Measurements from ENCODE around the gene KIAA0319L.
"Not testable (repeated sequence)": the region's sequence is repeated elsewhere in the genome, so short reads cannot be mapped to it uniquely, and the experiment has no call there.

KIAA0319L gene

GRCh38 chr1:35577071-35577998 is 20.1 kb upstream of the KIAA0319L start:
- peak; percentile 80 for DNase-seq (ENCODE audit: insufficient read length)
- peak; percentile 86 for FAIRE-seq
- no peak for TF ChIP-seq POLR2AphosphoS5 (IDR thresholded peaks at IDR 0.05; ENCODE audit: low read depth, low read length)
- TF ChIP-seq TAF1 (IDR thresholded peaks at IDR 0.05; ENCODE audit: borderline replicate concordance, low read depth, low read length) = peak; percentile 58; the same call in 1 of the 2 replicates
- TF ChIP-seq POLR2A (IDR thresholded peaks at IDR 0.05; ENCODE audit: low read depth, low read length) = peak; percentile 69

DNA sequence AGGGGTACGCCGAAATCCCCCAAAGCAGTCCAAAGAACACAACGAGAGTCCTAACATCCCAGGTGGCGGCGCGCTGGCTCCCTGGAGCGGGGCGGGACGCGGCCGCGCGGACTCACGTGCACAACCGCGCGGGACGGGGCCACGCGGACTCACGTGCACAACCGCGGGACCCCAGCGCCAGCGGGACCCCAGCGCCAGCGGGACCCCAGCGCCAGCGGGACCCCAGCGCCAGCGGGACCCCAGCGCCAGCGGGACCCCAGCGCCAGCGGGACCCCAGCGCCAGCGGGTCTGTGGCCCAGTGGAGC is 19.5 kb upstream of the KIAA0319L start:
- FAIRE-seq; DNase-seq (ENCODE audit: insufficient read length): not testable (repeated sequence)

DNA sequence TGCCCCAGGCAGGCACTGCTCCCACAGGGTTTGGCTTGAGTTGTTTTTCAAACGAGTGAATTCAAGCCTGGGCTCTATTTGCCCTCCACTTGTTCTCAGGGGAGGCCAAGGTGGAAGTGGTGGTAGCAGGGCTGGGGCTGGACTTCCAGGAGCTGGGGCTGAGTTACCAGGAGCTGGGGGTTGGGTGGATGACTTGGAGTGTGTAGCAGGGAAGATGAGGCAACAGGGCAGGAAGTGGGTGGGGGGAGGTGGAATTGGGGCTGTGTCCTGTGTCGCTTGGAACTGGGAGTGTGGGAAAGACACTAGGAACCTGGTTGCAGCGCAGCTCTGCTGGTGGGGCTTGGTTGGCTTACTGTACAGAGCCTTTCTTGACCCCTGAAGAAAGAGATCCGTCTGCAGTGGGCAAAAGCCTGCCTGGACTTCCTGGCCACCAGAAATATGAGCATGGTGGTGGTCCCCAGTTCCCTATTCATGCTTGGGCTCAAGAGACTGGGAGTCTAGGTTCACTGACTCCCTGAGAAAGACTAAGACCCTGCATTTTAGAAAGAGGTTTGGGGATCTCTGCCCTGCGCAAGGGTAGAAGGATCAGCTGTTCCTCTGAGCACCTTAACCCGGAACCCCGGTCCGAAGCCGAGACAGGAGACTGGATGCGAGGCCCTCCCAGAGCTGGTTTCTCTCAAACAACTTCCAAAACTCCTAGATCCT is 19.0 kb upstream of the KIAA0319L start:
- FAIRE-seq = no peak
- no peak for TF ChIP-seq TAF1 (IDR thresholded peaks at IDR 0.05; ENCODE audit: borderline replicate concordance, low read depth, low read length)
- no peak for TF ChIP-seq POLR2A (IDR thresholded peaks at IDR 0.05; ENCODE audit: low read depth, low read length)
- TF ChIP-seq POLR2AphosphoS5 (IDR thresholded peaks at IDR 0.05; ENCODE audit: low read depth, low read length) = no peak

DNA sequence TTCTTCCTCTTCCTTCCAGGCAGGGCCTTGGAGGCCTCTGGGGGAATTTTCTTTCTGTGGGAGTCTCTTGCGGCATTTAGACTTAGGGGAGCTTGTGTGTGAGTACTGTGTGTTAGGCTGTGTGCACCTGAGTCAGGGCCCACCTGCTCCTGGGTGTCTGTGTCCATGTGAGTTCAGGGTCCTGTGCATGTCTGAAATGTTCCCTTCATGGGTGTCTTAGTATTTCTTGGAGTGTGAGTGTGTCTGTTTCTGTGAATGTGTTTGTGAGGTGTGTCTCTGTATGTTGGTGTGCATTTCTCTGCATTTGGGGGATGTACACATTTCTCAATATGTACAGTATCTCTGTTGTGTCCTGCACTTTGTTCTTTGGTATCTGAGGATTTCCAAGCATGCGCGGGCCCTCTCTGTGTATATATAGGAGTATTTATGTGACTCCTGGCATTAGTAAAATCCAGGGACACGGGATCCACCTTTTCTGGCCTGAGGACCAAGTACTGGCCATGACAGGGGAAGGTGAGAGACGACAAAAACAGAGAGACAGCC is 18.3 kb upstream of the KIAA0319L start:
- FAIRE-seq (no peak), DNase-seq (ENCODE audit: insufficient read length) (no peak)
- TF ChIP-seq POLR2A (IDR thresholded peaks at IDR 0.05; ENCODE audit: low read depth, low read length) (no peak), POLR2AphosphoS5 (IDR thresholded peaks at IDR 0.05; ENCODE audit: low read depth, low read length) (no peak)

More for the DNA sequence above, 19.0 kb upstream of the KIAA0319L start:
- no peak for DNase-seq (ENCODE audit: insufficient read length)

DNA sequence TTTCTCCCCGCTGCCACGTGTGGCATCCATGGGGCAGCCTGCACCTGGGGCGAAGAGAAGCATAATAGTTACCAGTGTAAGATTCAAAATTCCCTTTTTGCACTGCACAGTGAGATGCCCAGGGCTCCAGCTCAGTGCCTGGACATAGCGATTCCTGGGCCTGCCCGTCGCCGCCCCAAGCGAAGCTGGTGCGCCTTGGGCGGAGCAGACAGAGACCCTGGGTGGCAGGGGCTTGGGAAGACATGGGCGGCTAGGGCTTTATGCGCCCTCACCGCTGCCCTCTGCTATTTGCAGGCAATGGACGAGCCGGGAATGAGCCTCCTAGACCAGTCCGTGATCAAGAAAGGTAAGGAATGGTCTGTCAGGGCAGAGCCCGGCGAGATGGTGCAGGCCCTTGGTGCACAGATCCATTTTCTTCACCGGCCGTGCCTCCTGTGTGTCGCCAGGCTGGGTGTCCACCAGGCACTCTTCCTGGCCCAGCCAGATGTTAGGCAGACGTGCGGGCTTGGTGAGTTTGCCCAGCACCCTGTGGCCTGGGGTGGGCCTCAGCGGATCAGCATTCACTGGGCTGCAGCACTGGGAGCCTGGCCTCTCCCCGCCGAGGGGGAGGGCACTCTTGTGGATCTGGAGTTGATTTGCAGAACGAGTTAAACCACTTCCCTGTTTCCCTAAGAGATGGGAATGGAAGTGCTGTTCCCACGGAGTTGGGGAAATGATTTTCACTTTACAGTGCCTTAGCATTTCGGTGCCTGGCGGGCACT is 17.6 kb upstream of the KIAA0319L start:
- FAIRE-seq (no peak), DNase-seq (ENCODE audit: insufficient read length) (no peak)
- TF ChIP-seq POLR2A (IDR thresholded peaks at IDR 0.05; ENCODE audit: low read depth, low read length) (no peak), POLR2AphosphoS5 (IDR thresholded peaks at IDR 0.05; ENCODE audit: low read depth, low read length) (no peak), TAF1 (IDR thresholded peaks at IDR 0.05; ENCODE audit: borderline replicate concordance, low read depth, low read length) (no peak)

- TF ChIP-seq TAF1 (IDR thresholded peaks at IDR 0.05; ENCODE audit: borderline replicate concordance, low read depth, low read length) (no peak), POLR2A (IDR thresholded peaks at IDR 0.05; ENCODE audit: low read depth, low read length) (no peak), POLR2AphosphoS5 (IDR thresholded peaks at IDR 0.05; ENCODE audit: low read depth, low read length) (no peak)
- DNase-seq (ENCODE audit: insufficient read length) (no peak), FAIRE-seq (no peak)
Measured at GRCh38 chr1:35574125-35574654, 17.0 kb upstream of the KIAA0319L start.

GRCh38 chr1:35573198-35574124 is 16.3 kb upstream of the KIAA0319L start, which contains the start of gene TFAP2E:
Gene TFAP2E (plus strand): TSS chr1:35573314. CDS start chr1:35573578, 264 bp downstream.
- TF ChIP-seq POLR2A (IDR thresholded peaks at IDR 0.05; ENCODE audit: low read depth, low read length) (no peak), TAF1 (IDR thresholded peaks at IDR 0.05; ENCODE audit: borderline replicate concordance, low read depth, low read length) (no peak), POLR2AphosphoS5 (IDR thresholded peaks at IDR 0.05; ENCODE audit: low read depth, low read length) (no peak)
- no peak for DNase-seq (ENCODE audit: insufficient read length)
- no peak for FAIRE-seq

DNA sequence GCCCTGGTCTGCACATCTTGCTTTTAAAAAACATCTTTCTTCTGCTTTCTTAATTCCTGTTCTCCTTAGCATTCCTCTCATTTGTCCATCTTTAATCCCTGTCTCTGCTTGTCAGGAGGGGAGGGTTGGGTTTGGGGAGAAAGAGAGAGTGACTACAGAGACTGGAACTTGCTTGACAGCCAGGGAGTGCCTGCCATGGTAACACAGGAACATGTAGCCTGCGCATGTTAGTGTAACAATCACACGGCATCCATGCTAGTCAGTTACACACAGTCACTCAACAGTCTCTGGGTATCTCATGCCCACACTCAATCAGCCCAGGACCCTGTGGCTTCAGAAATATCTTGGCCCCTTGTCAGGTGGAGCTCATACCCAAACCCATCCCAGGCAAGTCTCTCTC is 15.1 kb upstream of the KIAA0319L start:
- FAIRE-seq (no peak), DNase-seq (ENCODE audit: insufficient read length) (no peak)
- TF ChIP-seq POLR2AphosphoS5 (IDR thresholded peaks at IDR 0.05; ENCODE audit: low read depth, low read length) = no peak
- TF ChIP-seq TAF1 (IDR thresholded peaks at IDR 0.05; ENCODE audit: borderline replicate concordance, low read depth, low read length) = no peak
- TF ChIP-seq POLR2A (IDR thresholded peaks at IDR 0.05; ENCODE audit: low read depth, low read length) = no peak

DNA sequence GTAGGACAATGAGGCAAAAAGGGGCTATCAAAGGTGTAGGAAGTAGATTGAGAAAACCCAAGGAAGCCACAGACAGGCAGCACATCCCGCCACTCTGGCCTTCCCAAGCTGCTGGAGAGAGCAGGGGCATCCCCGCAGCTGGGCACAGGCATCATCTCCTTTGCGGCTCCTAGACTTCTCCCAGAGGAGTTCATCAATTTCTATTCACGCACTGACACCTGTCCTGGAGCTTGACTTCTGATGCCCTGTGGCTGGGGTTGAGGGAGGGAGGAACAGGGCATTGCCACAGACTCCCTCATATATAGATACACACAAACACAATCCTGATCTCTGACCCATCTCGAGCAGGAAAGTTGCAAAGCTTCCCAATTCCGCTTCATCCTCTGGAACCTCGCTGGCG is 14.1 kb upstream of the KIAA0319L start:
- DNase-seq (ENCODE audit: insufficient read length) = no peak
- TF ChIP-seq TAF1 (IDR thresholded peaks at IDR 0.05; ENCODE audit: borderline replicate concordance, low read depth, low read length) (no peak), POLR2A (IDR thresholded peaks at IDR 0.05; ENCODE audit: low read depth, low read length) (no peak), POLR2AphosphoS5 (IDR thresholded peaks at IDR 0.05; ENCODE audit: low read depth, low read length) (no peak)
- no peak for FAIRE-seq

DNA sequence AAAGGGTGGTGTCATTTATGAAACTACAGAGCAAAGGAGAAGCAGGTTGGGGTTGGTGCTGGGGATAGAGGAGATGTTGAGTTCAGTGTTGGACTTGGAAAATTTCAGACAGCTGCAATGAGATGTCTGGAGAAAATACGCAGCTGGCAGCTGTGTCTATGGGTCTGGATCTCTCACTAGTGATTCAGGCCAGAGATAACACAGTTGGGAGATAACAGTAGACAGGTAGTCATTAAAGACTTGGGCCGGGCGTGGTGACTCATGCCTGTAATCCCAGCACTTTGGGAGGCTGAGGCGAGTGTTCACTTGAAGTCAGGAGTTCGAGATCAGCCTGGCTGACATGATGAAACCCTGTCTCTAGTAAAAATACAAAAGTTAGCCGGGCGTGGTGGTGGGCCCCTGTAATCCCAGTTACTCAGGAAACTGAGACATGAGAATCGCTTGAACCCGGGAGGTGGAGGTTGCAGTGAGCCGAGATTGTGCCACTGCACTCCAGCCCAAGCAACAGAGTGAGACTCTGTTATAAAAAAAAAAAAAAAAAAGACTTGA is 13.5 kb upstream of the KIAA0319L start:
- FAIRE-seq (no peak), DNase-seq (ENCODE audit: insufficient read length) (no peak)
- TF ChIP-seq POLR2A (IDR thresholded peaks at IDR 0.05; ENCODE audit: low read depth, low read length) (no peak), POLR2AphosphoS5 (IDR thresholded peaks at IDR 0.05; ENCODE audit: low read depth, low read length) (no peak), TAF1 (IDR thresholded peaks at IDR 0.05; ENCODE audit: borderline replicate concordance, low read depth, low read length) (no peak)
